ENCODE measurements around the gene SSPN.

DNA sequence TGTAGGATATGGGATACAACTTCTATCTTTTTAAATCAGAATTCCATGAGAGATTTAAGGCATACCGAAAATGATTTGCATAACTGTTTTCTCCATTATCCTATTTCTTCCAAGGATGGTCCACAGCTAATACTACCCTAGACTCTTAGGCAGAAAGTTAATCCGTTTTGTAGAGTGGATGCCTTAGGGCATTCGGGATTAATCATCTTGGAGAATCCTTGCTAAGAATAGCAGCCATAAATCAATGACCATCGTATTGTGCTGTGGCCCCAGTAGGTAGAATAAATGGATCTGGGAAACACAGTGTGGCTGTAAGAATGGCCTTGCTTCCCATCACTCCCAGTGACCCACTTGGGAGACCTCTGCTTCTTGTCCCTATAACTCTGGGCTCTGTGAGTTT is 99.6 kb downstream of the SSPN start:
- TF ChIP-seq, protein P1, sequence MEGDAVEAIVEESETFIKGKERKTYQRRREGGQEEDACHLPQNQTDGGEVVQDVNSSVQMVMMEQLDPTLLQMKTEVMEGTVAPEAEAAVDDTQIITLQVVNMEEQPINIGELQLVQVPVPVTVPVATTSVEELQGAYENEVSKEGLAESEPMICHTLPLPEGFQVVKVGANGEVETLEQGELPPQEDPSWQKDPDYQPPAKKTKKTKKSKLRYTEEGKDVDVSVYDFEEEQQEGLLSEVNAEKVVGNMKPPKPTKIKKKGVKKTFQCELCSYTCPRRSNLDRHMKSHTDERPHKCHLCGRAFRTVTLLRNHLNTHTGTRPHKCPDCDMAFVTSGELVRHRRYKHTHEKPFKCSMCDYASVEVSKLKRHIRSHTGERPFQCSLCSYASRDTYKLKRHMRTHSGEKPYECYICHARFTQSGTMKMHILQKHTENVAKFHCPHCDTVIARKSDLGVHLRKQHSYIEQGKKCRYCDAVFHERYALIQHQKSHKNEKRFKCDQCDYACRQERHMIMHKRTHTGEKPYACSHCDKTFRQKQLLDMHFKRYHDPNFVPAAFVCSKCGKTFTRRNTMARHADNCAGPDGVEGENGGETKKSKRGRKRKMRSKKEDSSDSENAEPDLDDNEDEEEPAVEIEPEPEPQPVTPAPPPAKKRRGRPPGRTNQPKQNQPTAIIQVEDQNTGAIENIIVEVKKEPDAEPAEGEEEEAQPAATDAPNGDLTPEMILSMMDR (IDR thresholded peaks at IDR 0.05) = no peak
- TF ChIP-seq POLR2A (IDR thresholded peaks at IDR 0.05) = no peak
- no peak for TF ChIP-seq POLR2AphosphoS5 (IDR thresholded peaks at IDR 0.05)
